ENCODE results near the gene CECR2.

The CECR2 gene

DNA sequence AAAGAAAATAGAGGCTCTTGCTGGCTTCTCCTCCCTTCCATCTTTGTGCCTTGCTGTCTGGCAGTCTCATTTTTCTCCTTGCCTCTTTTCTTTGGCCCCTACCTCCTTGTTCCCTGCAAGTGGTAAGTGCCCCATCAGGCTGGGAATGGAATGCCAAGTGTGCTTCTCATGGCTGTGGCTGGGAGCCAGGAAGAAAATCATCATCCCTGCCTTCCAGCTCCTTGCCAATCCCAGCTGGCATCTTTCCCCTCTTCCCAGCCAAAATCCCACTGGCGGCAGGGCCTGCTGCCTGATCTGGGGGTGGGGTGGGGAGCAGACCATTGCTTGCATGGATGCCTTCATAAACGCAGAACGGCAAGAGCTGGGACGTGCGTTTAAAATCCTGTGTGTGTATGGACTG lies 167.0 kb downstream of the CECR2 start:
- H3K4me3 ChIP-seq (ENCODE audit: low read depth, low read length), result no peak overlapping the region
- TF ChIP-seq, protein P1, sequence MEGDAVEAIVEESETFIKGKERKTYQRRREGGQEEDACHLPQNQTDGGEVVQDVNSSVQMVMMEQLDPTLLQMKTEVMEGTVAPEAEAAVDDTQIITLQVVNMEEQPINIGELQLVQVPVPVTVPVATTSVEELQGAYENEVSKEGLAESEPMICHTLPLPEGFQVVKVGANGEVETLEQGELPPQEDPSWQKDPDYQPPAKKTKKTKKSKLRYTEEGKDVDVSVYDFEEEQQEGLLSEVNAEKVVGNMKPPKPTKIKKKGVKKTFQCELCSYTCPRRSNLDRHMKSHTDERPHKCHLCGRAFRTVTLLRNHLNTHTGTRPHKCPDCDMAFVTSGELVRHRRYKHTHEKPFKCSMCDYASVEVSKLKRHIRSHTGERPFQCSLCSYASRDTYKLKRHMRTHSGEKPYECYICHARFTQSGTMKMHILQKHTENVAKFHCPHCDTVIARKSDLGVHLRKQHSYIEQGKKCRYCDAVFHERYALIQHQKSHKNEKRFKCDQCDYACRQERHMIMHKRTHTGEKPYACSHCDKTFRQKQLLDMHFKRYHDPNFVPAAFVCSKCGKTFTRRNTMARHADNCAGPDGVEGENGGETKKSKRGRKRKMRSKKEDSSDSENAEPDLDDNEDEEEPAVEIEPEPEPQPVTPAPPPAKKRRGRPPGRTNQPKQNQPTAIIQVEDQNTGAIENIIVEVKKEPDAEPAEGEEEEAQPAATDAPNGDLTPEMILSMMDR (IDR thresholded peaks at IDR 0.05; ENCODE audit: low read depth, low read length), result no peak

DNA sequence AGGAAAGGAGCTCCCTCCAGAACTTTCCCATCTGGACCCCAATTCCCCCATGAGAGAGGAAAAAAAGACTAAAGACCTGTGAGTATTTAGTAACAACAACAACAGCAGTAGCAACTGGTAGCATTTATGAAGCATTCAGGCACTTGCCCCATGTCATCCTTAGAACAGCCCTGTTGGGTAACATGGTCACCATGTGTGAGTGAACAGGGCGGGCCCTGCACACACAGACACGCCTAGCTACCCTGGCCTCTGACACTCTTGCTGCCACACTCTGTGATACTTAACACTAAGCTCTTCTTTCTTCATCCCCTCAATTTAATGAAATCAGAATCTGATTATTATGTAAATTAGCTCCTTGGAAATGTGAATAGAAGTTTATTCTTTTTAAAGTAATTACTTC lies 167.9 kb downstream of the CECR2 start:
- H3K4me3 ChIP-seq (ENCODE audit: low read depth, low read length), result no peak overlapping the region
- TF ChIP-seq, protein P1 (IDR thresholded peaks at IDR 0.05; ENCODE audit: low read depth, low read length), result no peak

DNA sequence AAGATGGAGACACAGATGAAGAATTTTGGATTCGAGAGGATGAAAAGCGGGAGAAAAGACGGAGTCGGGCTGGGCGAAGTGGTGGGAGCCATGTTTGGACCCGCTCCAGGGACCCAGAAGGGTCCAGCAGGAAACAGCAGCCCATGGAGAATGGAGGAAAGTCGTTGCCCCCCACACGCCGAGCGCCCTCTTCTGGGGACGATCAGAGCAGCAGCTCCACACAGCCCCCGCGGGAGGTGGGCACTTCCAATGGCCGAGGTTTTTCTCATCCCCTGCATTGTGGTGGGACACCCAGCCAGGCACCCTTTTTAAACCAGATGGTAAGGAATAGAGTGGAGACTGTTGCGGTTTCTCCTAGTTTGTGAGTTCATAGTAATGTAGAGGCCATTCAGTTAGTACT lies 171.2 kb downstream of the CECR2 start:
- no peak overlapping the region for H3K4me3 ChIP-seq (ENCODE audit: low read depth, low read length)
- TF ChIP-seq, protein P1 (IDR thresholded peaks at IDR 0.05; ENCODE audit: low read depth, low read length), result no peak

DNA sequence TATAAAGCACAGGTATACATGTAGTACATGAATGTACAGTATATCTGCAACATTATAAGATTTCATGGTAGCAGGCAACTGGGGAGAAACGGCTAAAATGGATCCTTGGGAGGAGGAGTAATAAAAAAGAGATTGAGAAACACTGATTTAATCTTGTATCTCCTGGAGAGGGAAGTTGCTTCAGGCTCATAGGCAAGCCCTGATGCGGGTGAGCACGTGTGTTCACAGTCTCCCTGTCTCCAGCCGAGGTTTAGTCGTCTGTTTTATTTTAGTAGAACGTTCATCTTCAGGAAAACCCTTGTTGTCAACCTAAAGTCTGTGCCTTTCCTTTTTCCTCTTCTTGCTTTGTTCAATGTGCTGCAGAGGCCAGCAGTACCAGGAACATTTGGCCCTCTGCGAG lies 172.2 kb downstream of the CECR2 start:
- H3K4me3 ChIP-seq (ENCODE audit: low read depth, low read length), result no peak overlapping the region
- TF ChIP-seq, protein P1 (IDR thresholded peaks at IDR 0.05; ENCODE audit: low read depth, low read length), result no peak

DNA sequence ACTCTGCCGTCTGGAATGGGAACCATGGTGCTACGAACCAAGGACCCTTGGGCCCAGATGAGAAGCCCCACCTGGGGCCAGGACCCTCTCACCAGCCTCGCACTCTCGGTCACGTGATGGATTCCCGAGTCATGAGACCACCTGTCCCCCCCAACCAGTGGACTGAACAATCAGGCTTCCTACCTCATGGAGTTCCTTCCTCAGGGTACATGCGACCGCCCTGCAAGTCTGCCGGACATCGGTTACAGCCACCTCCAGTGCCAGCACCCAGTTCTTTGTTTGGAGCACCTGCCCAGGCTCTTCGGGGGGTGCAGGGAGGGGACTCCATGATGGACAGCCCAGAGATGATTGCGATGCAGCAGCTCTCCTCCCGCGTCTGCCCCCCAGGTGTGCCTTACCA lies 173.2 kb downstream of the CECR2 start:
- TF ChIP-seq, protein P1 (IDR thresholded peaks at IDR 0.05; ENCODE audit: low read depth, low read length), result no peak
- no peak overlapping the region for H3K4me3 ChIP-seq (ENCODE audit: low read depth, low read length)

DNA sequence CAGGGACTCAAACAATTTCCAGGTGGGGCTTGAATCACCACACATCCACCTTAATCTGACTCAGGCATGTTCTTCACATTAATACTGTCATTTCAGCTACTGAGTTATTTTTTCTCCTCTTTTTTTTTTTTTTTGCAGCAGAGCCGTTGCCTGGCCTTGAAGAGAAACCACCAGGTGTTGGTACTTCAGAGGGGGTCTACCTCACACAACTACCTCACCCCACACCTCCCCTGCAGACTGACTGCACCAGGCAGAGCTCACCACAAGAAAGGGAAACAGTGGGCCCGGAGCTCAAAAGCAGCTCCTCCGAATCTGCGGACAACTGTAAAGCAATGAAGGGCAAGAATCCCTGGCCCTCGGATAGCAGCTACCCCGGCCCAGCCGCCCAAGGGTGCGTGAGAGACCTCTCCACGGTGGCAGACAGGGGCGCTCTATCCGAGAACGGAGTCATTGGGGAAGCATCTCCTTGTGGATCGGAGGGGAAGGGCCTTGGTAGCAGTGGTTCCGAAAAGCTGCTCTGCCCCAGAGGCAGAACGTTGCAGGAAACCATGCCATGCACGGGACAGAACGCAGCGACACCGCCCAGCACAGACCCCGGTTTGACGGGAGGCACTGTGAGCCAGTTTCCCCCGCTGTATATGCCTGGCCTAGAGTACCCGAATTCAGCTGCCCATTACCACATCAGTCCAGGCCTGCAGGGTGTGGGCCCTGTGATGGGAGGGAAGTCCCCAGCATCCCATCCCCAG lies 178.9 kb downstream of the CECR2 start:
- no peak overlapping the region for H3K4me3 ChIP-seq (ENCODE audit: low read depth, low read length)
- TF ChIP-seq, protein P1 (IDR thresholded peaks at IDR 0.05; ENCODE audit: low read depth, low read length), result no peak

DNA sequence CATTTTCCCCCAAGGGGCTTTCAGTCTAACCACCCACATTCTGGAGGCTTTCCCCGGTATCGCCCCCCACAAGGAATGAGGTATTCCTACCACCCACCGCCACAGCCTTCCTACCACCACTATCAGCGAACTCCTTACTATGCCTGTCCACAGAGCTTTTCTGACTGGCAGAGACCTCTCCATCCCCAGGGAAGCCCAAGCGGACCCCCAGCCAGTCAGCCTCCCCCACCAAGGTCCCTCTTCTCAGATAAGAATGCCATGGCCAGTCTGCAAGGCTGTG lies 179.4 kb downstream of the CECR2 start:
- TF ChIP-seq, protein P1 (IDR thresholded peaks at IDR 0.05; ENCODE audit: low read depth, low read length), result no peak
- H3K4me3 ChIP-seq (ENCODE audit: low read depth, low read length), result no peak overlapping the region

Measured in WI38 (cell line).